Heart right ventricle (tissue), 16 donors: ENCODE measurements around the gene PHKB. TPM values are rescaled to one million over a fixed set of nuclear protein-coding genes. Genes with fewer than 3 reads are reported as not detected.

Experiments used
- ATAC-seq, 8 donors: fragments of 200-7000 bp; cut with Tn5 transposase; one replicate each; pipeline ENCODE4 v1.9.1; 2020; ENCODE audit warnings: mild to moderate bottlenecking in 8 of 8, moderate library complexity in 8 of 8, moderate number of reproducible peaks in 1 of 8
- DNase-seq, 2 donors: peaks; one replicate each; pipeline ENCODE4 v3.0.0-alpha.2; 2020
- H3K27ac ChIP-seq, 10 donors: fragments of 200-600 bp; sonication (generic) in 2 of 10; one replicate each; pipeline versions ENCODE4 v1.5.0 to v1.8.0; 2020 to 2022; ENCODE audit warnings: mild to moderate bottlenecking in 3 of 10
- H3K27me3 ChIP-seq, 7 donors: fragments of 200-600 bp; one replicate each; pipeline ENCODE4 v1.8.0; 2021 to 2022; ENCODE audit warnings: mild to moderate bottlenecking in 2 of 7
- H3K36me3 ChIP-seq, 9 donors: fragments of 200-600 bp; sonication (generic) in 1 of 9; one replicate each; pipeline versions ENCODE4 v1.5.0 to v1.8.0; 2020 to 2022; ENCODE audit warnings: mild to moderate bottlenecking in 2 of 9
- H3K4me1 ChIP-seq, 9 donors: fragments of 200-600 bp; sonication (generic) in 1 of 9; one replicate each; pipeline versions ENCODE4 v1.5.0 to v1.8.0; 2020 to 2022; ENCODE audit warnings: mild to moderate bottlenecking in 4 of 9
- H3K4me3 ChIP-seq, 10 donors: fragments of 200-600 bp; sonication (generic) in 2 of 10; one replicate each; pipeline versions ENCODE4 v1.5.0 to v1.8.0; 2020 to 2022; ENCODE audit warnings: mild to moderate bottlenecking in 7 of 10, moderate library complexity in 2 of 10
- H3K9me3 ChIP-seq, 11 donors: fragments of 200-600 bp in 10 of 11; sonication (generic) in 2 of 11; one replicate each; pipeline versions ENCODE4 v1.5.0 to v1.8.0; 2013 to 2022; ENCODE audit warnings: mild to moderate bottlenecking in 2 of 11, control low read depth in 1 of 11, moderate library complexity in 1 of 11
- CTCF ChIP-seq, 9 donors: fragments of 200-600 bp; sonication (generic) in 2 of 9; IDR thresholded peaks; one replicate each; pipeline versions ENCODE4 v1.5.0 to v1.8.0; 2021 to 2022; ENCODE audit warnings: antibody characterized with exemption in 9 of 9, mild to moderate bottlenecking in 5 of 9, moderate library complexity in 1 of 9
- WGBS, 2 donors: extraction: QIAGEN DNeasy Blood & Tissue Kit; methylation state at CpG; one replicate each; pipeline ENCODE4 v1.1.7; 2013; ENCODE audit warnings: inconsistent platforms in 1 of 2; 5-methylcytosine and 5-hydroxymethylcytosine counted together
- intact Hi-C, 10 donors: fragments of 100-400 bp; cut with DNase I; formaldehyde crosslinking; loops; one replicate each; pipeline versions ENCODE4 v1.11.1 to v1.14.2; 2022
- polyA plus RNA-seq, 2 donors: library from polyadenylated mRNA; stranded (reverse); fragments of 200-250 nt; gene quantifications; one replicate each; pipeline ENCODE4 v1.2.3, GENCODE V29; 2013
- total RNA-seq, 10 donors: library from RNA; stranded (reverse); fragmentation: NEBNext Ultra II Directional in 3 of 10; extraction: Animal tissue kit (Norgen Biotek cat#: 25700) in 3 of 10; gene quantifications; one replicate each; pipeline versions ENCODE4 v1.2.1 to v1.2.4, GENCODE V29; 2021 to 2023
- donor health status: Arrhythmogenic right ventricular cardiomyopathy.
- donor health status: ischemic (EF 13 %, LVEDD 7.1; RV severe dilation, severe dysfunction).
- donor health status: healthy with polysubstance abuse.
- donor health status: DM: no; HTN: yes; CAD: no.
- donor health status: DM: no; HTN: no; CAD: no.
- donor health status: ischemic (EF 25% LVEDD 6.9; RV normal size, moderate dysfunction).
- donor health status: ischemic (EF 25% LVEDD 5.7; RV mildly dilated, moderate dysfunction).
- donor health status: healthy.
- donor health status: DM: yes; HTN: yes; CAD: no.
- donor health status: Ischemic cardiomyopathy.
- donor health status: ischemic (EF 35%, LVEDD 5.7; RV mildly dilated, moderate dysfunction).
- donor health status: nonischemic (EF 11% LVEDD 7.7; RV severe dilation, severe dysfunction).
- donor health status: DM: yes; HTN: yes; CAD: no.
- donor health status: PGD.
- donor health status: ischemic (EF 29% LVEDD 5.4; RV normal size, mild dysfunction).
- donor health status: nonischemic (EF 23%, LVEDD 6.1; RV moderate dilation, normal function).

The PHKB gene
- total and polyA plus RNA-seq, 12 donors: 16.9 to 76.6 (median 63.6) TPM

GRCh38 chr16:47476654-47477345 is 15.7 kb downstream of the PHKB start:
- no peak for TF ChIP-seq CTCF (IDR thresholded peaks at IDR 0.05)
- no peak overlapping the region for H3K4me3 ChIP-seq
- peaks cover 0 to 3% (median 0%) of the 10 kb centered on the region in 9 donors for H3K36me3 ChIP-seq
- H3K27me3 ChIP-seq: no peaks in the 10 kb centered on the region
- DNase-seq (no peak), ATAC-seq (no peak)
- H3K27ac ChIP-seq: no peak overlapping the region
- intact Hi-C loops: loop anchor here in 1 of 10 donors (10.0 kb wide), 1 partner anchor 158 kb away; no protein-coding TSS in a partner anchor
- H3K9me3 ChIP-seq: no peaks in the 10 kb centered on the region
- H3K4me1 ChIP-seq: peaks cover 2 to 56% (median 42%) of the 10 kb centered on the region in 9 donors

GRCh38 chr16:47477679-47478078 is 16.5 kb downstream of the PHKB start:
- DNase-seq (no peak), ATAC-seq (no peak)
- H3K27me3 ChIP-seq: no peaks in the 10 kb centered on the region
- 93 to 96% methylated on average over 1 of the region's 1 CpG for WGBS, 2 donors
- peaks cover 0 to 3% (median 0%) of the 10 kb centered on the region in 9 donors for H3K36me3 ChIP-seq
- no peaks in the 10 kb centered on the region for H3K9me3 ChIP-seq
- intact Hi-C loops: loop anchor here in 1 of 10 donors (10.0 kb wide), 1 partner anchor 157 kb away; no protein-coding TSS in a partner anchor
- no peak overlapping the region for H3K4me3 ChIP-seq
- peaks cover 2 to 60% (median 42%) of the 10 kb centered on the region in 9 donors for H3K4me1 ChIP-seq
- H3K27ac ChIP-seq: no peak overlapping the region
- TF ChIP-seq CTCF (IDR thresholded peaks at IDR 0.05): no peak

- DNase-seq: no peak
- TF ChIP-seq CTCF (IDR thresholded peaks at IDR 0.05): no peak
Measured at GRCh38 chr16:47480410-47480809, 19.3 kb downstream of the PHKB start.

GRCh38 chr16:47481698-47482374 is 20.7 kb downstream of the PHKB start:
- no peak for ATAC-seq
- Histone ChIP-seq H3K27me3 (no peaks in the 10 kb centered on the region), H3K27ac (peak overlapping the region in 1 of 10 donors; percentile 18), H3K9me3 (no peaks in the 10 kb centered on the region), H3K36me3 (no peaks in the 10 kb centered on the region), H3K4me1 (peaks cover 0 to 51% (median 21%) of the 10 kb centered on the region in 9 donors), H3K4me3 (no peak overlapping the region)
- 71 to 77% methylated on average over 6 of the region's 6 CpGs for WGBS, 2 donors
- no peak for TF ChIP-seq CTCF (IDR thresholded peaks at IDR 0.05)
- intact Hi-C loops: no loop called here
- DNase-seq: no peak

More at GRCh38 chr16:47480410-47480809, 19.3 kb downstream of the PHKB start:
- intact Hi-C loops: no loop called here
- Histone ChIP-seq H3K27ac (no peak overlapping the region), H3K36me3 (peaks cover 0 to 3% (median 0%) of the 10 kb centered on the region in 9 donors), H3K4me3 (no peak overlapping the region), H3K9me3 (no peaks in the 10 kb centered on the region), H3K27me3 (no peaks in the 10 kb centered on the region), H3K4me1 (peaks cover 1 to 66% (median 33%) of the 10 kb centered on the region in 9 donors)
- 98% methylated on average over 3 of the region's 3 CpGs for WGBS, 2 donors
- no peak for ATAC-seq
